HCT116 (cell line): ENCODE data around the gene GABRA5. TPM values are rescaled to one million over a fixed set of nuclear protein-coding genes. Genes with fewer than 3 reads are reported as not detected.

Source experiments
- ATAC-seq: fragments of 200-7000 bp; cut with Tn5 transposase; 2 replicates; pipeline ENCODE4 v1.9.1; 2020; ENCODE audit warnings: mild to moderate bottlenecking, moderate library complexity
- BruUV-seq: library from RNA; stranded (reverse); fragments of 400-500 nt; replicated peaks from 2 replicates; lab custom pipeline; 2021; lab: Mats Ljungman, UMichigan
- CTCF ChIA-PET: fragments of 300-600 bp; sonication (Branson Sonifier 250); formaldehyde crosslinking; loops from one replicate; lab custom pipeline; 2021; ENCODE audit warnings: antibody characterized with exemption; lab: Charles Lee
- POLR2A ChIA-PET: fragments of 300-600, 350-600 bp; sonication (Branson Sonifier 250); formaldehyde crosslinking; loops from one replicate; lab custom pipeline; 2021; ENCODE audit warnings: antibody characterized with exemption; lab: Charles Lee
- RAD21 ChIA-PET, 2 experiments: fragments of 300-600 bp; sonication (Branson Sonifier 250); formaldehyde crosslinking; loops; one replicate each; lab custom pipeline; 2023; ENCODE audit warnings: low total read pairs in 2 of 2; ENCODE audit not compliant: uncharacterized antibody in 2 of 2, unreplicated experiment in 2 of 2, low non-redundant PET in 1 of 2; lab: Charles Lee
- DNase-seq: peaks from one replicate; pipeline ENCODE4 v3.0.0-alpha.2; 2010; ENCODE audit warnings: low read depth, low spot score
- H2AFZ ChIP-seq: fragments of 200-600 bp; shearing (Covaris generic), sonication (generic); 2 replicates; pipeline ENCODE4 v1.6.1; 2017; ENCODE audit warnings: low read depth, mixed run types, mixed read lengths, antibody characterized with exemption, low read length; ENCODE audit not compliant: poor library complexity, severe bottlenecking
- H3K27ac ChIP-seq: 2 replicates; pipeline ENCODE4 v1.5.1; 2012; ENCODE audit warnings: low read depth, low read length
- H3K27me3 ChIP-seq: fragments of 200-600 bp; sonication (generic); 2 replicates; pipeline ENCODE4 v1.6.1; 2016; ENCODE audit warnings: mixed run types, low read length, mixed read lengths; ENCODE audit not compliant: insufficient read depth
- H3K36me3 ChIP-seq, 2 experiments: fragments of 200-500 bp in 1 of 2; fragments of 200-600 bp in 1 of 2; sonication (Bioruptor generic) in 1 of 2; sonication (generic) in 1 of 2; 2 replicates each; pipeline versions ENCODE4 v1.5.1 to v1.6.1; 2014 to 2016; ENCODE audit warnings: low read length in 2 of 2, inconsistent platforms in 1 of 2, mixed read lengths in 1 of 2, mixed run types in 1 of 2; ENCODE audit not compliant: insufficient read depth in 2 of 2, control insufficient read depth in 1 of 2
- H3K4me1 ChIP-seq, 2 experiments: fragments of 200-600 bp in 1 of 2; sonication (generic) in 1 of 2; 2 replicates each; pipeline versions ENCODE4 v1.5.1 to v1.6.1; 2012 to 2017; ENCODE audit warnings: low read length in 2 of 2, inconsistent platforms in 1 of 2, mild to moderate bottlenecking in 1 of 2, mixed read lengths in 1 of 2, mixed run types in 1 of 2, moderate library complexity in 1 of 2; ENCODE audit not compliant: insufficient read depth in 2 of 2, control insufficient read depth in 1 of 2
- H3K4me2 ChIP-seq: fragments of 200-600 bp; sonication (generic); 2 replicates; pipeline ENCODE4 v1.6.1; 2017; ENCODE audit warnings: mixed run types, low read length, mixed read lengths
- H3K4me3 ChIP-seq, 2 experiments: fragments of 200-600 bp in 1 of 2; sonication (generic) in 1 of 2; replicated peaks in 1 of 2; 2 replicates each; pipeline ENCODE4 v1.5.1; 2011 to 2016; ENCODE audit warnings: low read length in 2 of 2, control low read depth in 1 of 2, low read depth in 1 of 2, mild to moderate bottlenecking in 1 of 2, mixed read lengths in 1 of 2, mixed run types in 1 of 2
- H3K79me2 ChIP-seq: fragments of 200-600 bp; sonication (generic); 2 replicates; pipeline ENCODE4 v1.6.1; 2017; ENCODE audit warnings: mild to moderate bottlenecking, mixed run types, low read length, moderate library complexity, mixed read lengths; ENCODE audit not compliant: insufficient read depth
- H3K9ac ChIP-seq: fragments of 200-600 bp; sonication (generic); 2 replicates; pipeline ENCODE4 v1.6.1; 2016; ENCODE audit warnings: low read length, mixed read lengths
- H3K9me2 ChIP-seq: fragments of 200-600 bp; sonication (generic), shearing (Covaris generic); 2 replicates; pipeline ENCODE4 v1.6.1; 2017; ENCODE audit warnings: mixed run types, mild to moderate bottlenecking, moderate library complexity; ENCODE audit not compliant: insufficient read depth
- H3K9me3 ChIP-seq, 2 experiments: fragments of 200-500 bp in 1 of 2; fragments of 200-600 bp in 1 of 2; sonication (Bioruptor generic) in 1 of 2; sonication (generic) in 1 of 2; 2 replicates each; pipeline ENCODE4 v1.6.1; 2014 to 2017; ENCODE audit warnings: low read length in 2 of 2, mixed read lengths in 2 of 2, inconsistent platforms in 1 of 2, low read depth in 1 of 2, mild to moderate bottlenecking in 1 of 2, mixed run types in 1 of 2, moderate library complexity in 1 of 2; ENCODE audit not compliant: control insufficient read depth in 1 of 2, insufficient read depth in 1 of 2
- H4K20me1 ChIP-seq: fragments of 200-600 bp; sonication (generic), shearing (Covaris generic); 2 replicates; pipeline ENCODE4 v1.6.1; 2017; ENCODE audit warnings: mixed run types, mild to moderate bottlenecking, moderate library complexity; ENCODE audit not compliant: insufficient read depth
- EZH2phosphoT487 ChIP-seq: fragments of 200-600 bp; IDR thresholded peaks from 2 replicates; pipeline ENCODE4 v1.6.1; 2018; ENCODE audit warnings: antibody characterized with exemption, borderline replicate concordance
- MAX ChIP-seq: IDR thresholded peaks from 2 replicates; pipeline ENCODE4 v1.6.1; 2012
- POLR2A ChIP-seq: IDR thresholded peaks from 2 replicates; pipeline ENCODE4 v1.7.0; 2011; ENCODE audit warnings: borderline replicate concordance; ENCODE audit not compliant: insufficient read depth, insufficient read length; ENCODE audit errors: extremely low read depth
- REST ChIP-seq: IDR thresholded peaks from 2 replicates; pipeline ENCODE4 v1.6.1; 2012; ENCODE audit warnings: low read depth
- SP1 ChIP-seq: IDR thresholded peaks from 2 replicates; pipeline ENCODE4 v1.6.1; 2012; ENCODE audit warnings: low read depth
- TCF7L2 ChIP-seq: IDR thresholded peaks from 2 replicates; pipeline ENCODE4 v1.7.0; 2011; ENCODE audit warnings: borderline replicate concordance, inconsistent platforms; ENCODE audit not compliant: insufficient read depth, insufficient read length; ENCODE audit errors: extremely low read depth
- YY1 ChIP-seq: IDR thresholded peaks from 2 replicates; pipeline ENCODE4 v1.6.1; 2011; ENCODE audit warnings: low read length, low read depth, moderate library complexity, mild to moderate bottlenecking; ENCODE audit not compliant: insufficient replicate concordance; ENCODE audit errors: extremely low read depth
- ZBTB33 ChIP-seq: IDR thresholded peaks from 2 replicates; pipeline ENCODE4 v1.6.1; 2011; ENCODE audit warnings: mild to moderate bottlenecking, low read length, moderate library complexity; ENCODE audit not compliant: insufficient replicate concordance; ENCODE audit errors: extremely low read depth
- intact Hi-C: fragments of 100-400 bp; cut with micrococcal nuclease; formaldehyde crosslinking; loops from 2 replicates; pipeline ENCODE4 v1.10.0; 2022
- total RNA-seq: library from RNA; stranded (reverse); gene quantifications from one replicate; pipeline ENCODE4 v1.2.1, GENCODE V29; 2021; ENCODE audit not compliant: unreplicated experiment

Gene GABRA5
- total RNA-seq, 1 experiment from 2014 or later = not detected

- ChIA-PET POLR2A (no interaction called here), CTCF (no interaction called here), RAD21 (no interaction called here)
- H3K27me3 ChIP-seq = no peaks in the 10 kb centered on the region
- H3K4me3 ChIP-seq = no peak overlapping the region
- TF ChIP-seq POLR2A = no peak
- no peak for TF ChIP-seq TCF7L2
- TF ChIP-seq EZH2phosphoT487 = no peak
- TF ChIP-seq MAX = no peak
- no peak for TF ChIP-seq ZBTB33
- TF ChIP-seq YY1 = no peak
- no peak for TF ChIP-seq SP1
- no peak for TF ChIP-seq REST
- intact Hi-C loops = no loop called here
- no peaks in the 10 kb centered on the region for H3K79me2 ChIP-seq
- no peak overlapping the region for H2AFZ ChIP-seq
- no peak overlapping the region for H3K4me2 ChIP-seq
- no peaks in the 10 kb centered on the region for H3K9me2 ChIP-seq
- BruUV-seq = no TSS peak
- peaks cover 5 to 25% of the 10 kb centered on the region in 2 experiments; a peak in 2 of 4 replicates for H3K9me3 ChIP-seq
- H3K27ac ChIP-seq = no peak overlapping the region
- no peaks in the 10 kb centered on the region for H4K20me1 ChIP-seq
- no peak overlapping the region for H3K9ac ChIP-seq
- ATAC-seq = no peak
- H3K36me3 ChIP-seq = no peaks in the 10 kb centered on the region
- no peak for DNase-seq
- no peaks in the 10 kb centered on the region for H3K4me1 ChIP-seq
Measured at GRCh38 chr15:26850161-26850560, 16.7 kb upstream of the GABRA5 start.
